Stimulated activated CD4-positive, alpha-beta T cell treated with anti-CD3 and anti-CD28 coated beads, Interleukin-1b, Interleukin-23, amount 100 ng/mL, for 4 hours (primary cell): ENCODE measurements around the gene SNX22.

Experiments
- DNase-seq, 2 donors: peaks; one replicate each; pipeline ENCODE4 v3.0.0-alpha.2; 2020; ENCODE audit warnings: low read depth in 2 of 2

SNX22 gene

GRCh38 chr15:64156652-64157331 is 5.3 kb downstream of the SNX22 start:
- no peak for DNase-seq

GRCh38 chr15:64157599-64158125 is 6.1 kb downstream of the SNX22 start:
- no peak for DNase-seq

GRCh38 chr15:64158363-64159134 is 7.0 kb downstream of the SNX22 start:
- DNase-seq = no peak

DNA sequence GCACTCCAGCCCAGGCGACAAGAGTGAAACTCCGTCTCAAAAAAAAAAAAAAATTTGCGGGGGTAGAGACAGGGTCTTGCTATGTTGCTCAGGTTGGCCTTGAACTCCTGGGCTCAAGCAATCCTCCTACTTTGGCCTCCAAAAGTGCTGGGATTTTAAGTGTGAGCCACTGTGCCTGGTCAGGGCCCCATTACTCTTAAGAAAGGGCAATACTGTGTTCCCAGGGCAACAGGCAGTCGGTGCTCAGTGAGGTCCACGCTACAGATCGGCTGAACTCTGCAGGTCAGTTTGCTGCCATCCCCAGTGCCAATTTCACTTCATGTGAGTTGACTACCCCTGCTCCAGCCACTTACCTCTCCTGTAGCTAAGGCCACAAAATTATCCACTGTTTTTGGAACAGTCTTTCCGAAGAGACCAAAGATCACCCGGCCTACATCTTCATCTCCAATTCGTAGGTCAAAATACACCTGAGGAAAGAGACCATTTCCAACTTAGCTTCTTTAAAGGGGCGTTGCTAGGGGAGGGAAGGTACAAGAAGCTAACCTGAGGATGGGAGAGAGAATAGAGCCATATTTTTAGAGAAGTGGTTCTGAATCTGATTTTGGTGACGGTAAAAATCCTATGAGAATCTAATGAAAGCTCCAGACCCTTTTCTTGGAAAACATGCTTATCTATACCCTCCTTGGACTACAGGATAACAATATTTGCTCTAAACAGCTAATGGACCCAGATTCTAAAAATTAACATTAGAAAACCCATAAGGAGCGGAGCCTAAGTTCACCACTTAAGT is 10.4 kb downstream of the SNX22 start:
- DNase-seq = no peak

GRCh38 chr15:64162478-64162868 is 10.9 kb downstream of the SNX22 start:
- DNase-seq = no peak

DNA sequence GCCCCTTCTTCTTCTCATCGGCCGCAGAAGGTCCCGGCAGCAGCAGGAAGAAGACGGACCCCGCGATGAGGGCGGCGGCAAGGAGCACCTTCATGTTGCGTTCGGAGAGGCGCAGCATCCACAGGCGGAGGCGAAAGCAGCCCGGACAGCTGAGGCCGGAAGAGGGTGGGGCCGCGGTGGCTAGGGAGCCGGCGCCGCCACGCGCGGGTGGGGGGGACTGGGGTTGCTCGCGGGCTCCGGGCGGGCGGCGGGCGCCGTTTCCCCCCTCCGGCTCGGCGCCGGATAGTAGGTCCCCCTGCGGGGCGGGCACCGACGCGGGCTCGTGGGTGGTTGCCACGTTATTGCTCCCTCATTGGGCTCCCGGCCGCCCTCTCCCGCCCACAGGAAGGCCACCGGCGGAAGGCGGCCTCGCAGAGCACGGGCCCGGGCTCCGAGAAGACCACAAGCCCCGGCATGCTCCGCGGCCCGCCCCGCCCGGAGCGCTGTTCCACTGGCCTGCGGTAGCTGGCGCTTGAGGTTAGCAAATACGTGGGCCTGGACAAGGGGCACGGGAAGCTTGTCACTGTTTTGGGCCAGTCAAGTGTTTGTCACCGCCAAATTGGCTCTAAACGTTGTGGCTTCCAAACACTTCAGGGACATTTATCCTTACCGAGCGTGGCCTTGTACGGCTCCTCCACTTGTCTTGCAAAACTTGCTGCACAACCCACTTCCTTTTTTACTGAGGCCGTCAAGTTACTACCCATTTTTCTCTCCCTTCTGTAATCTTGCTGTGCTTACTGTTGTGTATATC is 11.5 kb downstream of the SNX22 start, which contains the start of gene PPIB:
Gene PPIB (minus strand): TSS at position 154 of the 790 bp plus-strand sequence. CDS start 36 bp downstream, at position 118.
- peak; percentile 92 to 96 for DNase-seq

GRCh38 chr15:64163659-64164362 is 12.3 kb downstream of the SNX22 start:
- no peak for DNase-seq

DNA sequence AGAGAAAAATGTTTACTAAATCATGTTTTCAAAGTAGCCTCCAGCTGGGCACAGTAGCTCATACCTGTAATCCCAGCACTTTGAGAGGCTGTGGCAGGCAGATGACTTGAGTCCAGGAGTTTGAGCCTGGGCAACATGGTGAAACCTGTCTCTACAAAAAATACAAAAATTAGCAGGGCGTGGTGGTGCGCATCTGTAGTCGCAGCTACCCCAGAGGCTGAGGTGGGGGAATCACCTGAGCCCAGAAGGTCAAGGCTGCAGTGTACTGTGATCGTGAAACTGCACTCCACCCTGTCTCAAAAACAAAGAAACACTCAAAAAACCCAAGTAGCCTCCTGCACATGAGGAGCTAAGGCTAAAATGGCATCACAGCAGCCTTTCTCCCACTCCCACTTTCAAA is 12.9 kb downstream of the SNX22 start:
- no peak for DNase-seq

- DNase-seq = no peak
Observed at GRCh38 chr15:64166102-64166890, 14.8 kb downstream of the SNX22 start.

GRCh38 chr15:64180235-64180824 is 28.8 kb downstream of the SNX22 start:
- no peak for DNase-seq

GRCh38 chr15:64182859-64183370 is 31.4 kb downstream of the SNX22 start:
- no peak for DNase-seq

DNA sequence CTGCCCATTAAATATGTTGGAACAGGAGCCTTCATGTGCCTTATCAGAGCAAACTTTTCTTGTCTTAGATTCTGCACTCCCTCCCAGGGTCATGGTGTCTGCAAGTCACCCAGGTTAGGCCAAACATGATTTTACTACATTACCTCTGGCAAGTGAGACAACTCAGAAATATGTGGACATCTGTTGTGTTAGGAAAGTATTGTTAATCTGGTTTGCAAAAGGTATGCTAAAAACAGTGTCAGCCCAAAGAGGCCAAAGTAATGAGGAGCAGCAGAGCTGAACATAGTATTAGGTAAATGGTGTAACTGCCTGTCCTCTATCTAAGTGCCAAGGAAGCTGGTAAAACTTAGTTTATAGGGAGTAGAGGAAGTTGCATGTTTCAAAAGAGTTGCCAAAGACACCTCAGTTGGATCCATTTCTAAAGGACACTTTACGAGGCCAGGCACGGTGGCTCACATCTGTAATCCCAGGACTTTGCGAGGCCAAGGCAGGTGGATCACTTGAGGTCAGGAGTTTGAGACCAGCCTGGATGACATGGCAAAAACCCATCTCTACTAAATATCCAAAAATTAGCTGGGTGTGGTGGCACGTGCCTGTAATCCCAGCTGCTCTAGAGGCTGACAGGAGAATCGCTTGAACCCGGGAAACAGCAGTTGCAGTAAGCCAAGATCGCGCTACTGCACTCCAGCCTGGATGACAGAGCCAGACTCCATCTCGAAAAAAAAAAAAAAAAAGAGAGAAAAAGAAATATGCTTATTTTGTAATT is 33.8 kb downstream of the SNX22 start:
- no peak for DNase-seq

- DNase-seq = no peak
Observed at GRCh38 chr15:64187396-64188191, 36.1 kb downstream of the SNX22 start.

DNA sequence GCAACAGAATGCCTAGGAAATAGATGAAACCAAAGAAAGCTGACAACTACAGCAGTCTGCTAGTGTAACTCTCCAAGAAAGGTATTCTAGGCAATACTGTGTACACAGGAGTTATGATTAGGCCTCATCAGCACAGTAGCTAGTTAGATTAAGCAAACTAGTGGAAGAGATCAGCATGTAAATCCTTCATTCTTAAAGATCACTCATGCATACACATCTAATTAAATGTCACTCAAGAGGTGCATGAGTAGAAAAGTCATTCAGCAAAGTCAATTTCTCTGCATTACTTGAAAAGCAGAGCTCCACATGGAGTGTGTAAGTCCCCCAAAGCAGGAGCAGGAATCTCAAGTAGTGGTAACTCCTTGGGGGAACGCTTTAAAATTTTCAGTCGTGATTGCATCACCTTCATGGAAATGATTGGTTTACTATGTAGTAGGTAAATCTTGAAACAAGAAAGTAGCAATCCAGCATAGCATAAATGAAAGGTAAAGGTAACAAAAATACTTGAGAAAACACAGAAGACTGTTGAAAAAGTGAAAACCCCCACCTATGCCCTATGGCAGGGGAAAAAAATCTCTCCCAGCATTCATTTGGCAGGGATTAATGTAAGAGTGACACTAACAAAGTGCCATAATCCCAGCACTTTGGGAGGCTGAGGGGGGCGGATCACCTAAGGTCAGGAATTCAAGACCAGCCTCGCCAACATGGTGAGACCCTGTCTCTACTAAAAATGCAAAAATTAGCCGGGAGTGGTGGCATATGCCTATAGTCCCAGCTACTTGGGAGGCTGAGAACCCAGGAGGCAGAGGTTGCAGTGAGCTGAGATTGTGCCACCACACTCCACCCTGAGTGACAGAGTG is 40.7 kb downstream of the SNX22 start:
- no peak for DNase-seq

DNA sequence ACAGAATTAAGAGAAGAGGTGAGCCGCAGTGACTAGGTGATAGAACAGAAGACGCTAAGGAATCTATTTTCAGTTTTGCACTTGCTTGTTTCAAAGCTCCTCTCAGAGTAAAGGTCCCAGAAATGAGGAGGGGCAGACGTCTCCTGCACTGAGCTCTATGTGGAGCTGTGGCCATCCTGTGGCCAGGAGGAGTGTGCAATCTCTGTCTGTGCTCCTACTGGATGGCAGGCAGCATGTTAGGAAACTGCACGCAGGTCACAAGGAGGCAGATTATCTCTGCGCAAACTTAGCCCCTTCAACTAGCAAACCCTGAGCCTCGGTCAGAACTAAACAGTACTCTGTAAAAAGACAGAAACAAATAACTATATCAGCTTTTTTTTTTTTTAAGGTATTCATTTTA is 42.4 kb downstream of the SNX22 start:
- no peak for DNase-seq

DNA sequence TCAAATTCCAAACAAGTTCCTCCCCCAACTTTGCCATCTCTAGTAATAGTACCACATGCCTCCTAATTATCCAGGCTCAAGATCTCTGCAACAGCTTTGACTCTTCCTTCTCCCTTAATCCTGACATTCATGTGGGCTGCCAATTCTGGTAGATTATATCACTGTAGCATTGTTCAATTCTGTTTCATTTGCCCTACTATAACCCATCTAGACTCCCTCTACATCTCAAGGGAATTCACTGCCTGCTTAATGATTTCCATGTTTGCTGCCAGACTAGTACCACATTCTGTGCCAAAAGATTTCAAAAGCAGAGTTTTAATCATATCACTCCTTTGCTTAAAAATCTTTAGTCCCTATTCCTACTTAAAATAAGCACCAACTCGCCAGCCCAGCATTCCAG is 45.9 kb downstream of the SNX22 start:
- DNase-seq = no peak

- DNase-seq = no peak
Observed at GRCh38 chr15:64205202-64205601, 53.7 kb downstream of the SNX22 start.
